Gastroesophageal sphincter (tissue), 4 donors: ENCODE data around the gene VPS37C. TPM values are rescaled to one million over a fixed set of nuclear protein-coding genes. Genes with fewer than 3 reads are reported as not detected.
A peak's percentile ranks its signal among the peaks of the same experiment; 100 is the strongest.

ENCODE experiments used
- ATAC-seq: fragments of 150-250 bp; one replicate; pipeline ENCODE4 v1.9.1; 2016; ENCODE audit warnings: mild to moderate bottlenecking, moderate library complexity
- H3K27ac ChIP-seq, 4 donors: fragments of 200-600 bp; sonication (generic) in 3 of 4; 1 replicate in 3 of 4; 2 replicates in 1 of 4; pipeline ENCODE4 v1.5.1; 2016 to 2019
- H3K27me3 ChIP-seq: fragments of 200-600 bp; sonication (generic); one replicate; pipeline ENCODE4 v1.5.1; 2019
- H3K36me3 ChIP-seq, 2 donors: fragments of 200-600 bp; sonication (generic); one replicate each; pipeline ENCODE4 v1.5.1; 2019; ENCODE audit warnings: control low read depth in 1 of 2
- H3K4me1 ChIP-seq, 3 donors: fragments of 200-600 bp; sonication (generic); 1 replicate in 2 of 3; 2 replicates in 1 of 3; pipeline ENCODE4 v1.5.1; 2016 to 2019; ENCODE audit warnings: control low read depth in 2 of 3
- H3K4me3 ChIP-seq, 2 donors: fragments of 200-600 bp; sonication (generic); one replicate each; pipeline ENCODE4 v1.5.1; 2019; ENCODE audit warnings: mild to moderate bottlenecking in 1 of 2, moderate library complexity in 1 of 2
- H3K9me3 ChIP-seq, 3 donors: fragments of 200-600 bp; sonication (generic); one replicate each; pipeline ENCODE4 v1.5.1; 2017 to 2019; ENCODE audit warnings: control low read depth in 2 of 3
- EP300 ChIP-seq: sonication (generic); formaldehyde crosslinking; IDR thresholded peaks from one replicate; pipeline ENCODE4 v1.6.1; 2017; ENCODE audit warnings: antibody characterized with exemption, mild to moderate bottlenecking
- POLR2A ChIP-seq, 2 donors: fragments of 450-650 bp; IDR thresholded peaks; one replicate each; pipeline ENCODE4 v1.6.1; 2017; ENCODE audit warnings: antibody characterized with exemption in 2 of 2, mild to moderate bottlenecking in 2 of 2, moderate library complexity in 1 of 2
- POLR2AphosphoS5 ChIP-seq: sonication (generic); formaldehyde crosslinking; IDR thresholded peaks from one replicate; pipeline ENCODE4 v1.6.1; 2017; ENCODE audit warnings: antibody characterized with exemption
- WGBS, 2 donors: methylation state at CpG; one replicate each; pipeline ENCODE4 v1.1.5; 2018; ENCODE audit warnings: low coverage in 1 of 2; 5-methylcytosine and 5-hydroxymethylcytosine counted together
- total RNA-seq, 4 donors: library from RNA; depleted of rRNA; stranded (reverse); fragments of >200 nt; gene quantifications; one replicate each; pipeline ENCODE4 v1.1.0, GENCODE V29; 2016
- TF ChIP-seq, protein P1 (sequence below), 4 experiments: fragments of 200-600 bp in 2 of 4; fragments of 450-650 bp in 2 of 4; sonication (generic) in 1 of 4; IDR thresholded peaks; one replicate each; pipeline ENCODE4 v1.5.1; 2017 to 2019; ENCODE audit warnings: antibody characterized with exemption in 4 of 4, mild to moderate bottlenecking in 2 of 4, moderate library complexity in 2 of 4

The VPS37C gene
- total RNA-seq, 4 donors from 2014 or later = 19.1 to 41.9 (median 25.5) TPM

DNA sequence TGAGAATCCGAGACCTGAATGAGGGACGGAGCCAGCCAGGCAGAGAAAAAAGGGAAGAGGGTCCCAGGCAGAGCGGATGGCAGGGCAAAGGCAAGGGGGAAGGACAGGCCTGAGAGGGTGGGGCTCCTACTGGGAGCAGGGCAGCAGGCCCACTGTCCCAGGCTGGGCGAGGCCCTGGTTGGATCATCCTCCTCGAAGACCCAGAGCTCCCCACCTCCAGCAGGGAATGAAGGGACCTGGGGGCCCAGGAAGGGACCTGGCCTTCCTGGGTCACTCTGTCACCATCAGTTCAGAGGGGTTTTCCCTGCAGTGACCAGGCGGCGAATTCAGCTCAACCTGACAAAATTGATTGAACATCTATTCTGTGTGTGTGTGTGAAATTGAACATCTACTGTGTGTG, 54.9 kb downstream of the VPS37C start:
- TF ChIP-seq, protein P1, sequence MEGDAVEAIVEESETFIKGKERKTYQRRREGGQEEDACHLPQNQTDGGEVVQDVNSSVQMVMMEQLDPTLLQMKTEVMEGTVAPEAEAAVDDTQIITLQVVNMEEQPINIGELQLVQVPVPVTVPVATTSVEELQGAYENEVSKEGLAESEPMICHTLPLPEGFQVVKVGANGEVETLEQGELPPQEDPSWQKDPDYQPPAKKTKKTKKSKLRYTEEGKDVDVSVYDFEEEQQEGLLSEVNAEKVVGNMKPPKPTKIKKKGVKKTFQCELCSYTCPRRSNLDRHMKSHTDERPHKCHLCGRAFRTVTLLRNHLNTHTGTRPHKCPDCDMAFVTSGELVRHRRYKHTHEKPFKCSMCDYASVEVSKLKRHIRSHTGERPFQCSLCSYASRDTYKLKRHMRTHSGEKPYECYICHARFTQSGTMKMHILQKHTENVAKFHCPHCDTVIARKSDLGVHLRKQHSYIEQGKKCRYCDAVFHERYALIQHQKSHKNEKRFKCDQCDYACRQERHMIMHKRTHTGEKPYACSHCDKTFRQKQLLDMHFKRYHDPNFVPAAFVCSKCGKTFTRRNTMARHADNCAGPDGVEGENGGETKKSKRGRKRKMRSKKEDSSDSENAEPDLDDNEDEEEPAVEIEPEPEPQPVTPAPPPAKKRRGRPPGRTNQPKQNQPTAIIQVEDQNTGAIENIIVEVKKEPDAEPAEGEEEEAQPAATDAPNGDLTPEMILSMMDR (IDR thresholded peaks at IDR 0.05) = no peak
- TF ChIP-seq EP300 (no peak), POLR2AphosphoS5 (no peak), POLR2A (IDR thresholded peaks at IDR 0.05) (no peak)
- 85% methylated on average over 2 to 3 of the region's 7 CpGs for WGBS, 2 donors
- Histone ChIP-seq H3K4me3 (no peak overlapping the region), H3K4me1 (no peaks in the 10 kb centered on the region), H3K27ac (no peak overlapping the region), H3K36me3 (no peaks in the 10 kb centered on the region), H3K9me3 (no peaks in the 10 kb centered on the region), H3K27me3 (no peaks in the 10 kb centered on the region)
- ATAC-seq = no peak

DNA sequence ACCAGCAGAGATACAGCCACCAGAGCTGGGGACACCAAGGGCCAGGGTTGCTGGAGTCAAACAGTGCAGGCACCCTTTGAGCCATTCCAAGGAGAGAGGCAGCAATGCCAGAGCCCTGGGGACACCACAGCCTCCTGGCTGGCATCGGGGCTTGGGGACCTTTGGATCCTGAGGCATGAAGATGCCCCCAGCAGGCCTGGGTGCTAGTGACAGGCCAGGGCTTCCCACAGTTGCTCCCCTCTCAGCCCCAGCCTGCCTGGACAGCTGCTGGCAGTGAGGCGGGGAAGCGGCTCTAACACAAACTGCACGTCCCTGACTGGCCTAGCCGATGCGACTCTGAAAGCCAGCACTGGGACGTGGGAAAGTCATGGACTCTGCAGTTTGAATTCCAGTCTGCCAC, 56.3 kb downstream of the VPS37C start:
- 83% methylated on average over 1 of the region's 7 CpGs; no CpG with 5 or more reads in 1 of the 2 donors for WGBS, 2 donors
- Histone ChIP-seq H3K4me3 (no peak overlapping the region), H3K27ac (no peak overlapping the region), H3K27me3 (no peaks in the 10 kb centered on the region), H3K9me3 (no peaks in the 10 kb centered on the region), H3K36me3 (no peaks in the 10 kb centered on the region), H3K4me1 (no peaks in the 10 kb centered on the region)
- no peak for ATAC-seq
- TF ChIP-seq, protein P1 (IDR thresholded peaks at IDR 0.05) = no peak
- TF ChIP-seq EP300 = no peak
- TF ChIP-seq POLR2AphosphoS5 = no peak
- no peak for TF ChIP-seq POLR2A (IDR thresholded peaks at IDR 0.05)

DNA sequence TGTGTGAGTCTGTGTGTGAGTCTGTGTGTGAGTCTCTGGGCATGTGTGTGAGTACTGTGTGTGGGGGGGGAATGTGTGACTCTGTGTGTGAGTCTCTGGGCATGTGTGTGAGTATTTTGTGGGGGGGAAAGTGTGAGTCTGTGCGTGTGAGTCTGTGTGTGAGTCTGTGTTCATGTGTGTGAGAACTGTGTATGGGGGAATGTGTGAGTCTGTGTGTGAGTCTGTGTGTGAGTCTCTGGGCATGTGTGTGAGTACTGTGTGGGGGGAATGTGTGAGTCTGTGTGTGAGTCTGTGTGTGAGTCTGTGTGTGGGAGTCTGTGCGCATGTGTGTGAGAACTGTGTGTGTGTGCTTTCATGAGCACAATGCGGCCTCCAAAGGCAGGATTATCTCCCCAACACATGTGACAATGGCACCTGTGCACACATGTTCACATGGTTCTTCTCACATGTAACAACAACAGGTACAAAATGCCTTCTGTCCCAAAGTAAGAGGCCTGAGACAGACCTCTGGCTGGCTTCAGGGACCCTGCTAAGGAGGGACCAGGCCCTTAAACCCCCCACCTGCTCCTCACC, 57.3 kb downstream of the VPS37C start:
- TF ChIP-seq, protein P1 (IDR thresholded peaks at IDR 0.05) = no peak
- no peak for TF ChIP-seq POLR2A (IDR thresholded peaks at IDR 0.05)
- TF ChIP-seq EP300 = no peak
- no peak for TF ChIP-seq POLR2AphosphoS5
- no peaks in the 10 kb centered on the region for H3K9me3 ChIP-seq
- no peaks in the 10 kb centered on the region for H3K4me1 ChIP-seq
- no peaks in the 10 kb centered on the region for H3K27me3 ChIP-seq
- no peak for ATAC-seq
- no peaks in the 10 kb centered on the region for H3K36me3 ChIP-seq
- WGBS, 2 donors = 88 to 91% methylated on average over 3 of the region's 3 CpGs
- H3K27ac ChIP-seq = no peak overlapping the region
- no peak overlapping the region for H3K4me3 ChIP-seq

DNA sequence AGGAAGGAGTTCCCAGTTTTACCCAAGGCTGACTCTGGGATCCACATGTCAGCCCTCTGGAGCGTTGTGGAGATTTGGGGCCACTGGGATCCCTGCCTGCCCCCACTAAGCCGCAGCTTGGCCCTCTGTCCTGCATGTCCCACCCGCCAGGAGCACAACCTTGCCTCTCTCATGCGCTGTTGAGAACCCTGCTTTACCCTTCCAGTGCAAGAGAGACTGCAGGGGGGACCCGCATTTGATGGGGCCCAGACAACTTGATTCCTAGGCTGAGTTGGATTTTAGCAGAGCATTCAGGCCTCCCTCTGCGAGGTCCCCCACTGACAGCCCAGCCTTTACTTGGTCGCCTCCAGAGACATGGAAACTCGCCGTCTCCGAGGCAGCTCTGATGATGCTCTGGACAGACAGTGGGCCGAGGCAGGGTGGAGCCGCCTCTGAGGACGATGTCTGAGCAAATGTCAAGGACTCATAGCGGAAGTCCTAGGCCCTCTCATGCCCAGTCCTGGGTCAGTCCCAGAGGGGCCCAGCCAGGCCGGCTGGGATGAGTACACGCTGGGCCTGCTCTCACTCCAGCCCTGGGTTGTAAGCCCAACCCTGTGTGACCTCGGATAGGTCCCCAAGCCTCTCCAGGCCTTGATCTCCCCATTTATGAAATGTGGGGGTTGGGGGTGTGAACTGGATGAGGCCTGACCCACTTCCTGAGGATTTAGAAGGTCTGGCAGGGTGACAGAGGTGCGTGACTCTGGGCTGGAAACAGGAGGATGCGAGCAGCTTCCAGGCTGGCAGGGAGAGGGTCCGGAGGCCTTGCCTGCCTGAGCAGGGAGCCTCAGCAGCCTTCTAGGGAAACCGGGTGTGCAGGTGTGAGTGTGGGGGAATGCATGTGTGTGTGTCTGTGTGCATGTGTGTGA, 58.3 kb downstream of the VPS37C start:
- no peak for ATAC-seq
- H3K4me3 ChIP-seq = peak overlapping the region in 1 of 2 donors; percentile 12

More for the DNA sequence above, 58.3 kb downstream of the VPS37C start:
- TF ChIP-seq POLR2AphosphoS5 (no peak), EP300 (no peak), POLR2A (IDR thresholded peaks at IDR 0.05) (no peak)
- TF ChIP-seq, protein P1 (IDR thresholded peaks at IDR 0.05) = no peak
- H3K27me3 ChIP-seq = no peaks in the 10 kb centered on the region
- H3K4me1 ChIP-seq = no peaks in the 10 kb centered on the region
- no peaks in the 10 kb centered on the region for H3K36me3 ChIP-seq
- H3K27ac ChIP-seq = no peak overlapping the region
- H3K9me3 ChIP-seq = no peaks in the 10 kb centered on the region
- 75 to 92% methylated on average over 3 to 5 of the region's 21 CpGs for WGBS, 2 donors
